Measurements from ENCODE around the gene TMEM258. TPM values are rescaled to one million over a fixed set of nuclear protein-coding genes. Genes with fewer than 3 reads are reported as not detected.

TMEM258 gene
- total and polyA plus RNA-seq, 9 of the 15 experiments (the other 6 are each of a cell fraction or from before 2014, with no cell fraction given): 97.2 to 856 (median 231) TPM

DNA sequence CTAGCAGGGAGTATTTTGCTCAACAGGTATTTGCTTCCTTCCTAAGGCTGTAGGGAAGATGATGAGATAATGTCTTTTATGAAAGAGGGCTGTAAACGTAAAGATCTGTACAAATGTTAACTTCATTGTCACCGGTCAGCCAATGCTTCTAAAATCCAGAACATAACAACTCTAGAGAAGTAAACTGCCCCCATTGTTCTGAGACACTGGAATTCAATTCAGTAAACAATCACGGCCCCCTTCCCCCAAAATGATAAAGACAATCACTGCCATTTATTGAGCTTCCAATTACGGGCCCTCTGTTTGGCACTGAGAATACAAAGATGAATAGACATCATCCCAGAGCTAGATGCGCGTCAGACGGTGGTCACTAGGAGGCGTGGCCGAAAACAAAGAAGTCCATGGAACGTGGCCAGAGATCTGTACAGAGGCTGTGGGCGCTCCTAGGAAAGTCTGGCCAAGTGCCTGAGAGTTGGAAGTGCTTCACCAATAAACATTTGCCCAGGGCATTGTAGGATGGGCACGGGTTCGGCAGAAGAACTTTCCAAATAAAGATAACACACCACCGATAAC is 576 bp downstream of the TMEM258 start (continued):
- TF ChIP-seq CTCF (IDR thresholded peaks at IDR 0.05 in 2 of 3, conservative IDR thresholded peaks at IDR 0.05 in 1 of 3; ENCODE audit: insufficient read depth in 2 of 3, low read depth in 1 of 3, low read length in 3 of 3) (peak in 2 of 3 experiments; percentile 7 to 29; a peak in 1 of 6 replicates), FOXK2 (conservative IDR thresholded peaks at IDR 0.05 in 1 of 2, IDR thresholded peaks at IDR 0.05 in 1 of 2; ENCODE audit: low read depth in 2 of 2) (peak in 1 of 2 experiments; percentile 62; a peak in 1 of 4 replicates), EP300 (IDR thresholded peaks at IDR 0.05; ENCODE audit: low read length) (no peak), ELK3 (CRISPR knock-in tag; IDR thresholded peaks at IDR 0.05) (no peak), MYC (IDR thresholded peaks at IDR 0.05; ENCODE audit: low read depth, low read length) (peak; percentile 18; the same call in 1 of the 2 replicates), MYC (CRISPR knock-in tag; IDR thresholded peaks at IDR 0.05; ENCODE audit: borderline replicate concordance, low read depth) (no peak), SIN3A (IDR thresholded peaks at IDR 0.05; ENCODE audit: borderline replicate concordance in 2 of 2, control insufficient read depth in 1 of 2, low read depth in 2 of 2, low read length in 2 of 2) (peak in 1 of 2 experiments; percentile 78; a peak in 1 of 4 replicates), IFI16 (CRISPR knock-in tag; IDR thresholded peaks at IDR 0.05) (no peak), ZNF76 (CRISPR knock-in tag; IDR thresholded peaks at IDR 0.05; ENCODE audit: borderline replicate concordance) (no peak), SPI1 (IDR thresholded peaks at IDR 0.05; ENCODE audit: borderline replicate concordance, low read depth, low read length) (no peak), ZC3H11A (IDR thresholded peaks at IDR 0.05; ENCODE audit: low read depth, low read length) (no peak), SAFB (IDR thresholded peaks at IDR 0.05; ENCODE audit: borderline replicate concordance, low read depth, low read length) (no peak), SMARCB1 (IDR thresholded peaks at IDR 0.05; ENCODE audit: insufficient read length, low read depth) (no peak), ILF3 (IDR thresholded peaks at IDR 0.05; ENCODE audit: borderline replicate concordance) (no peak), TSHZ1 (CRISPR knock-in tag; IDR thresholded peaks at IDR 0.05) (no peak), SAFB2 (IDR thresholded peaks at IDR 0.05; ENCODE audit: borderline replicate concordance, low read depth, low read length, severe bottlenecking) (no peak)
- TF ChIP-seq, protein P1, sequence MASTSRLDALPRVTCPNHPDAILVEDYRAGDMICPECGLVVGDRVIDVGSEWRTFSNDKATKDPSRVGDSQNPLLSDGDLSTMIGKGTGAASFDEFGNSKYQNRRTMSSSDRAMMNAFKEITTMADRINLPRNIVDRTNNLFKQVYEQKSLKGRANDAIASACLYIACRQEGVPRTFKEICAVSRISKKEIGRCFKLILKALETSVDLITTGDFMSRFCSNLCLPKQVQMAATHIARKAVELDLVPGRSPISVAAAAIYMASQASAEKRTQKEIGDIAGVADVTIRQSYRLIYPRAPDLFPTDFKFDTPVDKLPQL (IDR thresholded peaks at IDR 0.05; ENCODE audit: extremely low read depth, insufficient read length): no peak
- TF ChIP-seq, protein P2, sequence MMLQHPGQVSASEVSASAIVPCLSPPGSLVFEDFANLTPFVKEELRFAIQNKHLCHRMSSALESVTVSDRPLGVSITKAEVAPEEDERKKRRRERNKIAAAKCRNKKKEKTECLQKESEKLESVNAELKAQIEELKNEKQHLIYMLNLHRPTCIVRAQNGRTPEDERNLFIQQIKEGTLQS (IDR thresholded peaks at IDR 0.05): no peak
- TF ChIP-seq, protein P2 (CRISPR knock-in tag; conservative IDR thresholded peaks at IDR 0.05): peak; percentile 61; the same call in 1 of the 2 replicates

Measured in K562 (cell line).